ENCODE data around the gene COL23A1. TPM values are rescaled to one million over a fixed set of nuclear protein-coding genes. Genes with fewer than 3 reads are reported as not detected.
"Not testable (repeated sequence)": the region's sequence is repeated elsewhere in the genome, so short reads cannot be mapped to it uniquely, and the experiment has no call there.

The COL23A1 gene
- total RNA-seq, 1 donor from 2014 or later = 0.40 TPM

DNA sequence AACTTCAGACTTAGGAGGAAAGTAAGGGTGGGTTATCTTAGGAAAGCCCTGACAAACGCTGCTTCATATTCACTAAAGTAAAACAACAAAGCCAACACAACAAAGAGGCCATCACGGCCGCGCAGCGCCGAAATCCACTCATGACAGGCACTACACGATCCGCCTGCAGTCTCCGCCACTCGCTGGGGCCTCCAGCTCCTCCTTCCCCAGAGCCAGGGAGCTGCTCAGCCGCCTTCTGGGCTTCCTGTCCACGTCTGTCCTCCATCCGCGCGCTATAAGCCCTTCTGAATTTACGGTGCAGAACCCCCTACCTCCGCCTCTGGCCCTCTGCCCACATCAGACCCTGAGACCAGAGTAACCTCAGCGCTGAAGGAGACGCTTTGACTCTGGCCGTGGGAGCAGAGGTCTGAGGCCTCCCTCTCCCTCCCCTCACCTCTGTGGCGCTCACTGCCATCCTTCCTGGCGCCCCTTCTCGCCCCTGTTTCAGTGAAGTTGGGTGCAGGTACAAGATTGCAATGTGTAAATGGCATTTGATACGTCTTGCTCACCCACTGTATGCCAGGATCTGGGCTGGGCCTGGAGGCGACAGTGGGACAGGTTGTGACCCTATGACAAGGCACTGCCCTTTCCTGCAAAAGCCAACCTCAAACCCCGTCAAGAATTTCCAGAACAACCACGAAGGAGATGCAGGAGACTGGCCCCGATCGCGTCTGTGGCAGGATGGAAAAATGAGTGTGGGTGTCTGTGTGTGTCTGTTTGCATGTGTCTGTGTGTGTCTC is 282.7 kb downstream of the COL23A1 start:
- DNase-seq (ENCODE audit: low read depth) = no peak

DNA sequence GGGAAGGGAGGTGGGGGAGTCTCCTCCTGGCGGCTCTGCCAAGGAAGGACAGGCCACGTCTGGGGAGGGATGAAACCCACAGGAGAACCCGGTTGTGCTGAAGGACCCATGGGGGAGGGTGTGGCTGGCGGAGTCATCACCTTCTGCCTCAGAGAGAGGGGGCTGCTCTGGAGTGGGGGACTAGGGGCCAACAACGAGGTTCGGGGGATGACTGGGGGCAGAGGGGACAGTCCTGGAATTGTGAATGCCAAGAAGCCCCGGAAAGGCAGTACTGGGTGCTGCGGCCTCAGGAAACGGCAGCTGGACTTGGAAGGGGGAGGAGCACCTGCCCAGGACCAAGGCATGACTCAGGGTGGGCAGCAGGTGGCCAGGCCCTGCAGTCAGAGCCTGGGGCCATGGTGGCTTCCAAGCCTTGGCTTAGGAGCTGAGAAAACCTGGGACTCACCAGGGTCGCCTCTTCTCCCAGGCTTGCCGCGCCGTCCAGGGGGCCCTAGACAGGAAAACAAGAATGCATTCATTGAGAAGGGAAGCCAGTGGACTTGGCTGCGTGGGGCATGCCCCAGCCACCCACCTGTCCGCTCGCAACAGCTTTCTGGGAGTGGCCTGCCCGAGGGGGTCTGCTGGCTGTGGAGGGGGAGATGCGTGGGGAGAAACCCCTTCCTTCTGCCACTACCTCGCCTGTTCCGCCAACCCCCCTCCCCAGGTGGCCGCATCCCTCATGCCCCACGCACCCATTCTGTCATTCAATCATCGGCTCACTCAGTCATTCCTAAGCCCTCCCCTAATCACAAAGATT is 283.6 kb downstream of the COL23A1 start:
- no peak for DNase-seq (ENCODE audit: low read depth)

DNA sequence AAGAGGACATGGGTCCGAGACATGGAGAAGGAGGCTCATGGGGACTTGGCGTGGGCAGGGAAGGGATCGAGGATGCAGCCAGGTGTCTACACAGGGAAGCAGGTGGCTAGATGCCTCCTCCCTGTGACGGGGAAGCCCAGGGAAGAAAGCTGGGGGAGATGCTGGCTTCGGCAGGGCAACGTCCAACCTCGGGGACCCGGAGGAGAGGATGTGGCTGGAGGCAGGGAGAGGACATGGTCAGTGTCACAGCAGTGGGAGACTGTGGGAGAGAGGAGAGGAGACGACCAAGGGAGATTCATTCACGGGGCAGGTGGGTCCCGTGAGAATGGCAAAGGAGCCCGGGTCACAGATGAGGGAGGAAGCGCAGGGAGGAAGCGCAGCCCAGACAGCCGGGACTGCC is 284.4 kb downstream of the COL23A1 start:
- no peak for DNase-seq (ENCODE audit: low read depth)

DNA sequence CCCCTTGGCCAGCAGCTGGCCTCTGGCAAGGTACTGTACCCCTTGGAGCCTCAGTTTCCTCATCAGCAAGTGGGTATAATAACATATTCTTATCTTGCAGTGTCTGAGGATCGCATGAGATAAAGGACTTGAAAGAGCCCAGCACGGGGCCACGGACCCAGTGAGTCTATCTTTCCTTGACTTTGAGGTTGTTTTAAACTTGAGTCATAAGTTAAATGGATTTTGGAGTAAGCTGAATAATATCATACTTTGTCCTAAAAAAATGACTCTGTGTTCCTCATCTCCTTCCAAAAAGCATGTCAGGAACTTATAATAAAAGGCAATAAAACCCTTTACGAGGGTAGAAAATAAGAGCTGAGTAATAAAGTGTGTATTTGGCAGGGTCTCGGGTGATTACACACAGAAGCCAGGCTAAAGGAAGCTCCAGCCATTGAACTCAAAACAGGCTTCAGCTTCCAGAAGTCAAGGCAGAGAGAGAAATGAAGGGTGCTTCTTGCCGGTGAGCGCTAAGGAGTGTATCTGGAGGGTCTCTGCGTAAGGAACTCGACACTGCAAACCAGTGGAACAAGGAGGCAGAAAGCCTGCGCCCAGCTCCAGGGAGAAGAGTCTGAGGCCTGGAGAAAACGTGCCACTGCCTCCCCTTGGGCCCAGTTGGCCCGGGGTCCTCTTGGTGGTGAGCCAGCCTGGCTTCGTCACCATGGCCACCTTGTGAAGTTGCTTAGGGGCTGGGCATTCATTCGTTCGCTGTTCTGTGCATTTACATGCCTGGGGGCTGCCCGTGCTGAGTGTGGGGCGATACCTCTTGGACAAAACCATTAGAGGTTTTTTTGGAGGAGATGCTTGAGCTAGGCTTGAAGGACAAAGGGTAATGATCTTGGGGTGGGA is 285.2 kb downstream of the COL23A1 start:
- DNase-seq (ENCODE audit: low read depth) = no peak

DNA sequence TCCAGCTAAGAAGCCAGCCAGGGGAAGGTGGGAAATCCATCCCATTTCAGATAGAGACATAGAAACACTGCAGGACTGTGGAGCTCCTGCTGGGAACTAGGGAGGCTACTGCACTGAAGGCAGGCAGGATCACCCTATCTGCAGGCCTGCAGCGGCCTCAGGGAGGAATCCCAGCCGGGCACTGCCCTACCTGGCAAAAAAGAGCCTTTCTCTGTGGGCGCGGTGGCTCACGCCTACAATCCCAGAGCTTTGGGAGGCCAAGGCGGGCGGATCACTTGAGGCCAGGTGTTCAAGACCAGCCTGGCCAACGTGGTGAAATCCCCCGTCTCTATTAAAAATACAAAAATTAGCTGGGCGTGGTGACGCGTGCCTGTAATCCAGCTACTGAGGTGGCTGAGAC is 286.2 kb downstream of the COL23A1 start:
- DNase-seq (ENCODE audit: low read depth) = no peak

DNA sequence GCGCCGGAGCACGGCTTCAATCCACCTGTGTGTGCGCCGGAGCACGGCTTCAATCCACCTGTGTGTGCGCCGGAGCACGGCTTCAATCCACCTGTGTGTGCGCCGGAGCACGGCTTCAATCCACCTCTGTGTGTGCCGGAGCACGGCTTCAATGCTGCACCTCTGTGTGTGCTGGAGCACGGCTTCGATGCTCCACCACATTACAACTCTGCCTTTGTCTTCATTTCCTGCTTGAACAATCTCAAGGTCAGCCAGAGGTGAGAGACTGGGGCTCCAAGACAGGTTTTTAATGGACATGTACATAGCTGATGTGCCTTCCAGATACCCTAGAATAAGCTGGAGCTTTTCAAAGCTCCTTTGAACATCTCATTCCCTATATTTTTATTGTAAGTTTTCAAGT is 287.9 kb downstream of the COL23A1 start:
- not testable (repeated sequence) for DNase-seq (ENCODE audit: low read depth)

DNA sequence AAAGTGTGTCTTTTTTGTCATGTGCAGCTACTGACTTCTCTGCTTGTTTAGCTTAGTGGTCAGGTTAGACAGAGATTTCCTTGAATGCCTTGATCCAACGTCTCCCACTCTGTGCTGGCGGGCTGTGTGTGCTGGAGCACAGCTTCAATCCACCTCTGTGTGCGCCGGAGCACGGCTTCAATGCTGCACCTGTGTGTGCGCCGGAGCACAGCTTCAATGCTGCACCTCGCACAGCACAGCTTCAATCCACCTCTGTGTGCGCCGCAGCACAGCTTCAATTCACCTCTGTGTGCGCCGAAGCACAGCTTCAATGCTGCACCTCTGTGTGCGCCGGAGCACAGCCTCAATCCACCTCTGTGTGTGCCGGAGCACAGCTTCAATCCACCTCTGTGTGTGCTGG is 288.6 kb downstream of the COL23A1 start:
- DNase-seq (ENCODE audit: low read depth) = no peak

DNA sequence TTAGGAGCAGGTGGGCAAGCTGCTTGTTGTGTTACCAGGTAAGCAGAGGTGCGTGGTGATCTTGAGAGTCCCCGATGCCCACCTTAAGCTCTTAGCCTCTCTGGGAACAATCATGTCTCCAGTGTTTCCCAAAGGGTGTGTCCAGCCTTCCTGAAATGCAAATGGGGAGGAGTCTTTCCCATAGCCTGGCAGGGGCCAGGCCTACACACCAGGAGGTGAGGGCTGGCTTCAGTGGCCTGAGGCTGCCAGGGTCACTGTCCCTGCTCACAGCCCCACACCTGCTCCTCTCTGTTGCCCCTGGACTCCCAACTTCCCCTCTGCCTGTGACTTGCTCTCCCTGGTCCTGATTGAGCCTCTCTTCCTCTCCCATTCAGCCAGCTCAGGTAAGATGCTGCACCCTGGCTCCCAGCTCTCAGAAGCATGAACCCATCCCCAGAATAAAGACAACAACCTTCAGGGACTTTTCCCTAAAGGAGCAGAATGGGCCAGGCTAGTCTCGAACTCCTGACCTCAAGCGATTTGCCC is 291.8 kb downstream of the COL23A1 start:
- DNase-seq (ENCODE audit: low read depth) = no peak

DNA sequence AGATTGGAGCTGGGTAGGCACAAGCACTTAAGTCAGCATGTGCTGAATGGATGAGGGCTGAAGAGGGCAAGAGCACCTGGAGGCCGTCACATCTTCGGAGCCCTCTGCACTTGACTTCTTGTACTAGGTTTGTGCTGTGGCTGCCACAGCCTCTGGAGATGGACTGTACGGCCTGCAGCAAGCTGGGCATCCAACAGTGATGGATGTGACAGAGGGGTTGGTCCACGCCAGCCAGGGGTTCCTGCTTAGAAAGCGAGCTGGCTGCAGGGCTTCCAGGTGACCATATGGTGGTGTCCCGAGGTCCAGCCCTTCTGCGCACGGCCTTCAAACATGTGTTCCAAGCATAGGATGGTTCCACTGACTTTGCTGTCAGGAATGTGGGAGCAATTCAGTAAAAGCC is 292.4 kb downstream of the COL23A1 start:
- DNase-seq (ENCODE audit: low read depth) = no peak

DNA sequence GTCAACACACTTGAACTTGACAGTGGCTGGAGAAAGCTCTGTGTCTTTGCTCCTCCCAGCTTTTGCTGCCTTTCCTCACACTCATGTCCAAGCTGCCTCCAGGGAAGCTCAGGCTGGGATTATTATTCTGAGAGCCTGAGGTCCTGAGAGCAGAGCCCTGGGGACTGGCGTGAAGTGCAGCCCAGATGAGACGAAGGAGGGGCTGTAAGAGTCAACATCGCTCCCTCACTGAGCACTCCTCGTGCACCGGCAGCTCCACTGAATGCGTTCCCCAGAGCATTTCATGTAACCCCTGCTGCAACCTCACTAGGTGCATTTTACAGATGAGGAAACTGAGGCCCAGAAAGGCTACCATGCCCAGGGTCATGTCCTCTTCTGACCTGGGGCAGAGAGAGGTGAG is 294.1 kb downstream of the COL23A1 start:
- no peak for DNase-seq (ENCODE audit: low read depth)

DNA sequence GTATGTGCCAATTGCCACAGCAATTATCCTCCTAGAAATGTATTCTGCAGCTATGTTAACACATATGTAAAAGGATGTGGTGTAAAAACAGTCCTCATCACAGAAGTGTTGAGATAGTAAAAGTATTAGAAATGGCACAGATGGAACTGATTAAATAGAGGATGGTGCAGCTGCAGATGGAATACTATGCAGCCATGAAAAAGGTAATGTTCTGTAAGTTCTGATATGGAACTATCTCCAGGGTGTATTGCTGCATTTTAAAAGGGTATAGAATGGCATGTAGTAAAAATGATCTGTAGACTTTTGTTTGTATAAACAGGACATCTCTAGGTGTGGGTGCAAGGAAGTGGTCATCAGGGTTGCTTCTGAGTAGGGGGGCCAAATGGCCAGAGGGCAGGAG is 294.6 kb downstream of the COL23A1 start:
- DNase-seq (ENCODE audit: low read depth) = no peak

DNA sequence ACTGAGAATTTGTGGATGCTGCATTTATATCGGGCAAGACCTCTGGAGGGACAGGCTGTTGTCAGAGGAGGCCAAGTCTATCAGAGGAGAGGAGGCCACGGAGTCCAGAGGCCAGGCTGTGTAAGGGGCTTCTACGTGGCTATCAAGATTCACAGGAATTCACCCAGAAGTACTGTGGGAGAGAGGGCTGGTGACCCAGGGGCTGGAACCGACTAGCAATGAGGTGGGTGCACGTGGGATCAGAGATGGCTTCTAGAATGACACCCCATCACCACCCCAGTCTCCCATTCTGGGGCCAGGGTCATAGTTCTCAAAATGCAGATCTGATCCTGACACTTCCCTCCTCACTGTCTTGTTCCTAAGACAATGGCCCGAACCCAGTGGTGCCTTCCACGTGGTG is 296.4 kb downstream of the COL23A1 start:
- no peak for DNase-seq (ENCODE audit: low read depth)

DNA sequence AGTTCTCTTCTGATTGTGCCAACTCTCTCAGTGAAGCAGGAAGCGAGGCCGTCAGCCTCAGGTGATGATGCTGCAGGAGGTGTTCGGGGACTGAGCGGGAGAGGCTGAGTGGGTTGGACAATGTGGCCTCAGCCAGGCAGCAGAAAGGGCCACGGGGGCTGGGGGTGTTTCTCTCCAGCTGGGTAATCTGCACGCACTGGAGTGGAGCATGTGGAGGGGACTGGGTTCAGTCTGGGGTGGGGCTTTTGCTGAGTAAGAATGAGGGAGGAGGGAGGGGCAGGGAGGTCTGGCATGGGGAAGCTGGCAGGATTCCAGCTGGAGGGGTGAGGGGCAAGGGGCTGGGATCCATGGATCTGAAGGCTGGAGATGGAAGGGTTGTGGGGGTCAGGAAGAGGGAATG is 296.8 kb downstream of the COL23A1 start:
- no peak for DNase-seq (ENCODE audit: low read depth)

DNA sequence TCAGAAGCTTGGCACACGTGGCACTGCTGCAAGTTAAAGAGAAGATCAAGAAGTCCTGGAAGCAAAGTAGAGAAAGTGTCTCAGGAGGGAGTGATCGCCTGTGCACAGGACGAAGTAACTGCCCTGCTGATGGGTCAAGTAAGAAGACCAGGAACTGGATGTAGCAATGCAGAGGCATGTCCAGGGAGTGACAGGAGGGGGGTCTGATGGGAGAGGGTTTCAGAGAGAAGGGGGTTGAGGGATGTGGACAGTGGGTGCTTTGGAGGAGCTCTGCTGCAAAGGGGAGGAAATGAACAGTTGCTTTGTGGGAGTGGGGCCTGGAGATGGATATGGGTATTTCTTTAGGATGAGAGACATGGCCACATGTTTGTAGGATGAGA is 297.4 kb downstream of the COL23A1 start:
- DNase-seq (ENCODE audit: low read depth) = no peak

DNA sequence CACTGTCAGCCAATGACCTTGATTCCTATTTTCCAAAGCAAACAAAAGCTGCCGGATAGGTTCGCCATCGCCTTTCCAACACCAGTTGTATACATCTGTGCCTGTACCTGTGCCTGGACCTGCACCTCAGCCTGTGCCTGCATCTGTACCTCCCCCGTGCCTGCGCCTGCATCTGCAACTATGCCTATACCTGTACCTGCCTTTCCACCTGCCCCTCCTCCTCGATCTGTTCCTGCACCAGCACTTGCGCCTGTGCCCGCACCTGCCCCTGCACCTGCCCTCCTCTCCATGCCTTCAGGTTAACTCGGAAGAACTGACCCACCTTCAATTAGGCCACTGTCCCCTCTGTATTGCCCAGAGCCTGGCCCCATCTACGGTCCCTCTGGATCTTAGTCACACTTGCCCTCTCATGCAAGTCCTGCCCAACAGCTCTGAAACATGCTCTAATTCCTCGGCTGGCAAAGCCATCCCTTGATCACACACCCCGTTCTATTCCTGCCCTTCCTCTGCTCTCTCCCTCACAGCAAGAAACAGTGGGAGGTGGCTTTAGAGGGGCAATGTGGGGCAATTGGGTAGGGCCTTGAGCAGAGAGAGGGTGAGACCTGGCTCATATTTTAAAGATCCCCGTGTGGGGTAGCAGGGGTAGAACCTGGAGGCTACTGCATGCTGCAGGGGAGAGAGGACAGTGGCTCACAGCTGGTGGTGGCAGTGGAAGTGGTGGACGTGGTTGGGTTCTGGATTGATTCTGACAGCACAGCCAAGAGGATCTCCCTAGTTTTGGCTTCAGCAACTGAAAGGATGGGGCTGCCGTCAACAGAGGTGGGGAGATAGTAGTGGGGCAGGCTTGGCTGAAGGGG is 298.0 kb downstream of the COL23A1 start:
- no peak for DNase-seq (ENCODE audit: low read depth)

DNA sequence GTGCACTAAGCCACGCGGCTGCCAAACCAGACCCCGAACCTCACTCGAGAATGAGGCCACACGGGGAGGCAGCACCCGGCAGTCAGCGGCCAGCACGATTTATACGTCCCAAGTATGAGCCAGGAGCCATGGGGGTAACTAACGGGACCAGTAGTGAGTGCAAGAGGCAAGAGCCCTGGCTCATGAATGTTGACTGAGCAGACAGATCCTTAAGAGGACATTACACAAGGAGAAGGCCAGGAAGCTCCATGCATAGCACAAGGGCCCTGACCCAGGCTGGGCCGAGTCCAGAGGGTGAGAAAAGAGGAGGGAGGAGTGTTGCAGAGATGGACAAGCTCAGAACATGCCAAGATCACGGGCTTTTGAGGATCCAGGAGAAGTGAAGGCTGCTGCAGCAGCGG is 299.0 kb downstream of the COL23A1 start:
- DNase-seq (ENCODE audit: low read depth) = no peak

DNA sequence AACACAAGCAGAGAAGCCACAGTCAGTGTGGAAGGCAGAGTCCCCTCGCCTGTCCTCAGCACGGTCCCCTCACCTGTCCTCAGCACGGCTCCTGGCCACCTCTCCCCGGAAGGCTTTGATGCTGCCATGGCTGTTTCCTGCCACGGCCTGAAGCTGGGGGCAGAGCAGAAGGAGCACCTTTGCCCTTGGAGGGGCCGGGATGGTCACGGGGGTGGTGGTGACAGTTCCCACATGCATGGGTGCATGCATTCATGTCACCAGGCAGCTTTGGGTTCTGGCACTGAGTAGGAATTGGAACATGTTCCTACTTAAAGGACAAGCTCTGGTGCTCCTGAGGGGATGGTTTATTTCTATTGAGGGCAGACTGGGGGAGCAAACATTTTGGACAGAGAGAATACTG is 299.8 kb downstream of the COL23A1 start:
- no peak for DNase-seq (ENCODE audit: low read depth)

DNA sequence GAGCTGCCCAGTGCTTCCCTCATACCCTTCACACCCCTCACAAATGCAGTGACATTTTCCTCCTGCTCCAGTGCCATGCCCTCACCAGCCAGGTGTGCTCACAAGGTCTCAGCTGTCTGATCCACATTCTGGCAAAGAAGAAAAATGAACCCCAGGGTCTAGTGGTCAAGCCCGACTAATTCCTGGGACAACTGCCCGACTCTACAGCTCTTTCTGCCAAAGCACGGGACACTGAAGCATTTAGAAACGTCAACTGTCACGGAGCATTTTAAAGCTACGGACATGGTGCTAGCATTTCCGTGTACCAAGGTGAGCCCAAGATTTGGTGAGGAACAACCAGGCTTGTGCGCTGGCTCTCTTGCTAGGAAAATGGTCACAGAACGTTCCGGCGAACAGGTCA is 300.8 kb downstream of the COL23A1 start:
- peak; percentile 3 for DNase-seq (ENCODE audit: low read depth)

DNA sequence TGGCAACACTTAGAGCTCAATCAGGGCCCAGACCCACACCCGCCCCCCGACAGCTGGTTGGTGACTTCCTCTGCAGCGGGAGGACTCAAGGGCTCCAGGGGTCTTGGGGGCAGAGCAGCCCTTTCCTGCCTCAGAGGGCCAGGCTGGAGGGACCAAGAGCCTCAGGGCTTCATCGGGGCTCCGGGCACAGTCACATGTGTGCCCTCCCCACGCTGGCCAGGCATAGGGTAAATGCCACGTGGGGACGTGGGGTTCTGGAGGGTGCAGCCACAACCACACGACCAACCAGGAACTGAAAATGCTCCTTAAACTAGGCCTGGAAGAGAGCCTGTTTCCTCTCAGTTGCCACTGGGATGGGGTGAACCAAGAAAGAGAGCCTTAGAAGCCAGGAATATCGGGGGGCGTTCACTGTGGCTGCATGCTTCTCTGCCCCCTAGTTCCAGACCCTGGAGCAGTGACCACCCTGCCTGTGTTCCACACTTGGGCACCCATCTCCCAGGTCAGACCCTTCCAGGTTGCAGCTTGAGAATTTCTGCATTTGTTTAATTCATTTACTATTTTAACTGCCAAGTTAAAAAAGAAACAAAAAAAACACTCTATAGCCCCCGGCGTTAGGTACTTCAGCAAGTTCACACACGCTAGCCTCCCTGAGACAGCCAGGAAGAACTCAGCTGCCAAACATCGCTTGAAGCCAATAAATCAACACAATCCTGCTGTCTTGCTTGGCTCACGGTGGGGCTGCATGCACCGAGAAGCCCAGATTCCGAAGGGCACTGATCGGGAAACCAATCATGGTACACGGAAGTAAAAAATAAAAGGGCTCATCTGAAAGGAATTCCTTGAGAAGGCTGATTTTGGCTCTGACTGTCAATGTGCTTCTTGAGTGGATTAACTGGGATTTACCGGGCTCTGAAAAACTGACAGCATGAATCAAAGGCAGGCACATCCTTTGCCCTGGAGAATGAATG is 301.5 kb downstream of the COL23A1 start:
- DNase-seq (ENCODE audit: low read depth) = peak; percentile 54

DNA sequence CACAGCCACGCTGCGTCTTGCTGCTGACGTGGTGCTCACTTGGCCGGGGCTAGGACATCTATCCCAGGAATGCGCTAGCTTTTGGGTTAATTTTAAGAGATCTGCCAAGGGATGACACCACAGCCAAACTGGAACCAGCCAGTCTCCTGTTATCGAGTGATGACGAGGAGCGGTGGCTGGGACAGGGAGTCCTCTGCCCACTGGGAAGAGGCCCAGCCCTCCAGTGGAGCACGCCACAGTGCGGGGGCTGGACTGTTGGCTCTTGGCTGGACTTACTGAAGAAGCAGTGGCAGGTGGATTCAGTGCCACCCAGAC is 302.4 kb downstream of the COL23A1 start:
- DNase-seq (ENCODE audit: low read depth) = no peak

Measured in renal cortical epithelial cell (primary cell).